H1 (cell line): ENCODE results near the gene ZFP36L2.

Experiments
- CBX5 ChIP-seq: fragments of 300-800, 300-1000 bp; sonication (generic); IDR thresholded peaks from 2 replicates; pipeline ENCODE4 v1.7.1; 2016; ENCODE audit warnings: antibody characterized with exemption, low read length, low read depth
- CBX8 ChIP-seq: fragments of 300-800, 300-1000 bp; sonication (generic); IDR thresholded peaks from 2 replicates; pipeline ENCODE4 v1.7.1; 2016; ENCODE audit warnings: low read depth, low read length, borderline replicate concordance
- JUN ChIP-seq: IDR thresholded peaks from 2 replicates; pipeline ENCODE4 v1.6.1; 2011; ENCODE audit warnings: low read depth, mild to moderate bottlenecking, improper control_type of control experiment, low read length
- KDM4A ChIP-seq: IDR thresholded peaks from one replicate; pipeline ENCODE4 v1.7.1; 2012; ENCODE audit warnings: low read depth, mild to moderate bottlenecking, moderate library complexity, low read length, inconsistent platforms; ENCODE audit not compliant: severe bottlenecking
- PHF8 ChIP-seq: fragments of 200-600 bp; sonication (generic); conservative IDR thresholded peaks from 2 replicates; pipeline ENCODE4 v1.7.1; 2012; ENCODE audit warnings: low read depth, mild to moderate bottlenecking, inconsistent platforms, low read length, moderate library complexity
- POLR2A ChIP-seq, 2 experiments: IDR thresholded peaks; 1 replicate in 1 of 2; 2 replicates in 1 of 2; pipeline ENCODE4 v1.6.1; 2011; ENCODE audit warnings: low read depth in 2 of 2, low read length in 2 of 2, mild to moderate bottlenecking in 2 of 2; ENCODE audit errors: control extremely low read depth in 1 of 2
- TF ChIP-seq, protein P1 (sequence below), 3 experiments: IDR thresholded peaks; 1 replicate in 2 of 3; 2 replicates in 1 of 3; pipeline versions ENCODE4 v1.5.1 to v1.6.1; 2011; ENCODE audit warnings: low read length in 3 of 3, mild to moderate bottlenecking in 3 of 3, inconsistent platforms in 2 of 3, low read depth in 1 of 3, moderate library complexity in 1 of 3; ENCODE audit not compliant: insufficient read depth in 1 of 3; ENCODE audit errors: control extremely low read depth in 1 of 3

- TF ChIP-seq, protein P1, sequence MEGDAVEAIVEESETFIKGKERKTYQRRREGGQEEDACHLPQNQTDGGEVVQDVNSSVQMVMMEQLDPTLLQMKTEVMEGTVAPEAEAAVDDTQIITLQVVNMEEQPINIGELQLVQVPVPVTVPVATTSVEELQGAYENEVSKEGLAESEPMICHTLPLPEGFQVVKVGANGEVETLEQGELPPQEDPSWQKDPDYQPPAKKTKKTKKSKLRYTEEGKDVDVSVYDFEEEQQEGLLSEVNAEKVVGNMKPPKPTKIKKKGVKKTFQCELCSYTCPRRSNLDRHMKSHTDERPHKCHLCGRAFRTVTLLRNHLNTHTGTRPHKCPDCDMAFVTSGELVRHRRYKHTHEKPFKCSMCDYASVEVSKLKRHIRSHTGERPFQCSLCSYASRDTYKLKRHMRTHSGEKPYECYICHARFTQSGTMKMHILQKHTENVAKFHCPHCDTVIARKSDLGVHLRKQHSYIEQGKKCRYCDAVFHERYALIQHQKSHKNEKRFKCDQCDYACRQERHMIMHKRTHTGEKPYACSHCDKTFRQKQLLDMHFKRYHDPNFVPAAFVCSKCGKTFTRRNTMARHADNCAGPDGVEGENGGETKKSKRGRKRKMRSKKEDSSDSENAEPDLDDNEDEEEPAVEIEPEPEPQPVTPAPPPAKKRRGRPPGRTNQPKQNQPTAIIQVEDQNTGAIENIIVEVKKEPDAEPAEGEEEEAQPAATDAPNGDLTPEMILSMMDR (IDR thresholded peaks at IDR 0.05; ENCODE audit: control extremely low read depth in 1 of 3, insufficient read depth in 1 of 3, low read depth in 1 of 3, low read length in 3 of 3), result no peak
- TF ChIP-seq CBX8 (no peak), CBX5 (no peak), PHF8 (no peak), KDM4A (no peak), JUN (no peak), POLR2A (IDR thresholded peaks at IDR 0.05; ENCODE audit: control extremely low read depth in 1 of 2, low read depth in 2 of 2, low read length in 2 of 2) (no peak)
Observed at GRCh38 chr2:43175876-43176275, 50.5 kb downstream of the ZFP36L2 start.
